PFSK-1 (cell line): Measurements from ENCODE around the gene REG4.

Experiments
- FOXP2 ChIP-seq: optimal IDR thresholded peaks from 2 replicates; pipeline ENCODE3; 2011; ENCODE audit warnings: borderline replicate concordance, control low read depth, inconsistent platforms; ENCODE audit not compliant: insufficient read depth; ENCODE audit errors: extremely low read length, extremely low read depth
- POLR2AphosphoS5 ChIP-seq: IDR thresholded peaks from 2 replicates; pipeline ENCODE4 v1.6.1; 2012; ENCODE audit warnings: low read depth, mild to moderate bottlenecking, control low read depth, low read length, moderate library complexity
- REST ChIP-seq, 2 experiments: IDR thresholded peaks; 2 replicates each; pipeline versions ENCODE4 v1.6.1 to v1.8.0; 2011 to 2012; ENCODE audit warnings: low read depth in 2 of 2, low read length in 2 of 2, control low read depth in 1 of 2, inconsistent platforms in 1 of 2, mild to moderate bottlenecking in 1 of 2, moderate library complexity in 1 of 2; ENCODE audit not compliant: insufficient read depth in 1 of 2
- SIN3A ChIP-seq: IDR thresholded peaks from 2 replicates; pipeline ENCODE4 v1.6.1; 2012; ENCODE audit warnings: mild to moderate bottlenecking, low read length, moderate library complexity, borderline replicate concordance; ENCODE audit not compliant: insufficient read depth
- TAF1 ChIP-seq: IDR thresholded peaks from 2 replicates; pipeline ENCODE4 v1.6.1; 2012; ENCODE audit warnings: low read length, control low read depth, borderline replicate concordance; ENCODE audit not compliant: insufficient read depth

Gene REG4

GRCh38 chr1:119799003-119799402, 12.3 kb downstream of the REG4 start:
- no peak for TF ChIP-seq FOXP2
- TF ChIP-seq TAF1: no peak
- TF ChIP-seq REST (IDR thresholded peaks at IDR 0.05; ENCODE audit: insufficient read depth in 1 of 2, low read depth in 2 of 2, low read length in 2 of 2): no peak
- no peak for TF ChIP-seq SIN3A
- TF ChIP-seq POLR2AphosphoS5: no peak

GRCh38 chr1:119797606-119798005, 13.7 kb downstream of the REG4 start:
- TF ChIP-seq TAF1 (no peak), POLR2AphosphoS5 (no peak), FOXP2 (no peak), SIN3A (no peak), REST (IDR thresholded peaks at IDR 0.05; ENCODE audit: insufficient read depth in 1 of 2, low read depth in 2 of 2, low read length in 2 of 2) (no peak)

GRCh38 chr1:119797162-119797561, 14.1 kb downstream of the REG4 start:
- no peak for TF ChIP-seq REST (IDR thresholded peaks at IDR 0.05; ENCODE audit: insufficient read depth in 1 of 2, low read depth in 2 of 2, low read length in 2 of 2)
- TF ChIP-seq TAF1: no peak
- no peak for TF ChIP-seq FOXP2
- no peak for TF ChIP-seq SIN3A

- TF ChIP-seq TAF1 (no peak), REST (IDR thresholded peaks at IDR 0.05; ENCODE audit: insufficient read depth in 1 of 2, low read depth in 2 of 2, low read length in 2 of 2) (no peak)
These were observed 15.7 kb downstream of the REG4 start for GRCh38 chr1:119795261-119796200.
